ENCODE data around the gene OBSCN.
A peak's percentile ranks its signal among the peaks of the same experiment; 100 is the strongest.

OBSCN gene

GRCh38 chr1:228411121-228411520, 203.3 kb downstream of the OBSCN start:
- no peak for DNase-seq

GRCh38 chr1:228411548-228412430, 203.9 kb downstream of the OBSCN start:
- no peak for DNase-seq

GRCh38 chr1:228413241-228414010, 205.6 kb downstream of the OBSCN start:
- no peak for DNase-seq

GRCh38 chr1:228414511-228415211, 206.8 kb downstream of the OBSCN start:
- no peak for DNase-seq

- DNase-seq, result no peak
Measured at GRCh38 chr1:228415221-228415620, 207.4 kb downstream of the OBSCN start.

- DNase-seq, result no peak
Measured at GRCh38 chr1:228415853-228416216, 208.0 kb downstream of the OBSCN start.

- DNase-seq, result peak; percentile 16
Measured at GRCh38 chr1:228416217-228416933, 208.5 kb downstream of the OBSCN start, which contains the start of gene TRIM17. Gene TRIM17 (minus strand): TSS chr1:228416861. CDS start chr1:228415072, 1,789 bp downstream.

GRCh38 chr1:228417061-228417460, 209.2 kb downstream of the OBSCN start:
- no peak for DNase-seq

GRCh38 chr1:228417483-228418203, 209.8 kb downstream of the OBSCN start:
- DNase-seq, result no peak

- no peak for DNase-seq
Measured at GRCh38 chr1:228420968-228421826, 213.4 kb downstream of the OBSCN start.

- no peak for DNase-seq
Measured at GRCh38 chr1:228423404-228424053, 215.7 kb downstream of the OBSCN start.

- DNase-seq, result no peak
Measured at GRCh38 chr1:228424685-228425660, 217.1 kb downstream of the OBSCN start.

- DNase-seq, result no peak
Measured at GRCh38 chr1:228426518-228427175, 218.8 kb downstream of the OBSCN start.

- no peak for DNase-seq
Measured at GRCh38 chr1:228428412-228428811, 220.6 kb downstream of the OBSCN start.
